Endothelial cell of umbilical vein (primary cell): Measurements from ENCODE around the gene TUBB4A. TPM values are rescaled to one million over a fixed set of nuclear protein-coding genes. Genes with fewer than 3 reads are reported as not detected.

ENCODE experiments used
- BruUV-seq: library from RNA; stranded (reverse); fragments of 400-500 nt; replicated peaks from 2 replicates; lab custom pipeline; 2021; lab: Mats Ljungman, UMichigan
- CTCF ChIA-PET: fragments of 300-600, 350-600 bp; sonication (Branson Sonifier 250); formaldehyde crosslinking; loops from one replicate; lab custom pipeline; 2021; ENCODE audit warnings: antibody characterized with exemption, inconsistent platforms; lab: Charles Lee
- POLR2A ChIA-PET: fragments of 300-600, 350-600 bp; sonication (Branson Sonifier 250); formaldehyde crosslinking; loops from one replicate; lab custom pipeline; 2021; ENCODE audit warnings: antibody characterized with exemption, inconsistent platforms; lab: Charles Lee
- DNase-seq: peaks from one replicate; pipeline ENCODE4 v3.0.0-alpha.2; 2011; ENCODE audit warnings: low read depth, low spot score
- FAIRE-seq: peaks from 2 replicates; lab custom pipeline; 2011; peaks lifted over from hg19 to GRCh38; lab: Jason Lieb, UNC
- H2AFZ ChIP-seq: 2 replicates; pipeline ENCODE4 v1.6.0; 2012; ENCODE audit warnings: low read depth, low read length, control low read depth, inconsistent platforms
- H3K27ac ChIP-seq: 2 replicates; pipeline ENCODE4 v1.5.1; 2011; ENCODE audit warnings: low read depth, mild to moderate bottlenecking, control low read depth, low read length, moderate library complexity; ENCODE audit not compliant: insufficient read depth
- H3K27me3 ChIP-seq, 2 experiments: 2 replicates each; pipeline versions ENCODE4 v1.6.0 to v1.6.1; 2011; ENCODE audit warnings: low read length in 2 of 2, mixed read lengths in 1 of 2; ENCODE audit not compliant: control insufficient read depth in 2 of 2, insufficient read depth in 2 of 2
- H3K36me3 ChIP-seq, 2 experiments: 2 replicates in 1 of 2; 3 replicates in 1 of 2; pipeline ENCODE4 v1.5.1; 2011; ENCODE audit warnings: low read length in 2 of 2, mild to moderate bottlenecking in 1 of 2, moderate library complexity in 1 of 2; ENCODE audit not compliant: control insufficient read depth in 2 of 2, insufficient read depth in 2 of 2; ENCODE audit errors: extremely low read depth in 1 of 2
- H3K4me1 ChIP-seq: 3 replicates; pipeline ENCODE4 v1.5.1; 2011; ENCODE audit warnings: mild to moderate bottlenecking, low read length; ENCODE audit not compliant: control insufficient read depth, insufficient read depth; ENCODE audit errors: extremely low read depth
- H3K4me2 ChIP-seq: 2 replicates; pipeline ENCODE4 v1.6.1; 2011; ENCODE audit warnings: low read length, control low read depth, mixed read lengths; ENCODE audit not compliant: insufficient read depth
- H3K4me3 ChIP-seq, 3 experiments: fragments of 200-600 bp in 1 of 3; sonication (generic), shearing (Covaris generic) in 1 of 3; replicated peaks in 1 of 3; 2 replicates each; pipeline ENCODE4 v1.5.1; 2011 to 2016; ENCODE audit warnings: control low read depth in 3 of 3, low read length in 3 of 3, mild to moderate bottlenecking in 2 of 3, inconsistent platforms in 1 of 3, low read depth in 1 of 3, moderate library complexity in 1 of 3; ENCODE audit not compliant: insufficient read depth in 1 of 3
- H3K79me2 ChIP-seq: 2 replicates; pipeline ENCODE4 v1.6.0; 2012; ENCODE audit warnings: low read length, inconsistent platforms; ENCODE audit not compliant: control insufficient read depth, insufficient read depth
- H3K9ac ChIP-seq: replicated peaks from 2 replicates; pipeline ENCODE3; 2011; ENCODE audit warnings: low read length, control low read depth; ENCODE audit not compliant: insufficient read depth; ENCODE audit errors: extremely low read depth
- H3K9me1 ChIP-seq: replicated peaks from 3 replicates; pipeline ENCODE4 v1.6.0; 2011; ENCODE audit warnings: mild to moderate bottlenecking, low read length; ENCODE audit not compliant: control insufficient read depth, insufficient read depth; ENCODE audit errors: extremely low read depth
- H3K9me3 ChIP-seq: replicated peaks from 2 replicates; pipeline ENCODE4 v1.5.1; 2012; ENCODE audit warnings: low read length, inconsistent platforms; ENCODE audit not compliant: control insufficient read depth, insufficient read depth
- H4K20me1 ChIP-seq: replicated peaks from 2 replicates; pipeline ENCODE3; 2011; ENCODE audit warnings: mild to moderate bottlenecking, low read length; ENCODE audit not compliant: control insufficient read depth, insufficient read depth; ENCODE audit errors: extremely low read depth
- EZH2 ChIP-seq: IDR thresholded peaks from 2 replicates; pipeline ENCODE4 v1.6.1; 2012; ENCODE audit warnings: borderline replicate concordance, low read depth, mild to moderate bottlenecking, moderate library complexity, low read length, inconsistent platforms; ENCODE audit not compliant: severe bottlenecking
- GATA2 ChIP-seq: IDR thresholded peaks from 2 replicates; pipeline ENCODE4 v1.7.0; 2011; ENCODE audit warnings: low read depth, mild to moderate bottlenecking, moderate library complexity, mixed read lengths, low read length; ENCODE audit not compliant: insufficient read length, insufficient read depth
- JUN ChIP-seq: IDR thresholded peaks from 2 replicates; pipeline ENCODE4 v1.6.1; 2011; ENCODE audit warnings: borderline replicate concordance, low read depth; ENCODE audit not compliant: insufficient read length, insufficient read depth
- MYC ChIP-seq: IDR thresholded peaks from one replicate; pipeline ENCODE4 v1.6.1; 2011; ENCODE audit warnings: mild to moderate bottlenecking, low read depth, low read length
- dilution Hi-C: fragments of 300-500 bp; cut with MboI; formaldehyde crosslinking; loops from one replicate; pipeline ENCODE4 v1.15.0; 2019; ENCODE audit warnings: low sequenced_read_pairs; ENCODE audit not compliant: extremely low pct_ligation_motif_present
- intact Hi-C: fragments of 100-400 bp; cut with micrococcal nuclease; formaldehyde crosslinking; loops from one replicate; pipeline ENCODE4 v1.10.0; 2022
- polyA plus RNA-seq, 4 experiments: library from polyadenylated mRNA; depleted of rRNA in 3 of 4; stranded (reverse) in 3 of 4; unstranded in 1 of 4; fragments of >200 nt; gene quantifications; 2 replicates each; pipeline versions ENCODE4 v1.2.1 to v1.2.3, GENCODE V29; 2011 to 2012; ENCODE audit warnings: missing spikeins in 1 of 4
- total RNA-seq: library from RNA; stranded (reverse); gene quantifications from 2 replicates; pipeline ENCODE4 v1.2.3, GENCODE V29; 2021
- TF ChIP-seq, protein P1 (sequence below), 2 donors: IDR thresholded peaks; 1 replicate in 1 of 2; 2 replicates in 1 of 2; pipeline ENCODE4 v1.5.1; 2011; ENCODE audit warnings: low read length in 2 of 2, mild to moderate bottlenecking in 2 of 2, moderate library complexity in 2 of 2, control low read depth in 1 of 2, inconsistent platforms in 1 of 2, low read depth in 1 of 2; ENCODE audit not compliant: insufficient read depth in 1 of 2; ENCODE audit errors: extremely low read depth in 1 of 2

Gene TUBB4A
- total and polyA plus RNA-seq, 2 donors (not counting 3 experiments of a cell fraction or from before 2014, with no cell fraction given), result not detected

DNA sequence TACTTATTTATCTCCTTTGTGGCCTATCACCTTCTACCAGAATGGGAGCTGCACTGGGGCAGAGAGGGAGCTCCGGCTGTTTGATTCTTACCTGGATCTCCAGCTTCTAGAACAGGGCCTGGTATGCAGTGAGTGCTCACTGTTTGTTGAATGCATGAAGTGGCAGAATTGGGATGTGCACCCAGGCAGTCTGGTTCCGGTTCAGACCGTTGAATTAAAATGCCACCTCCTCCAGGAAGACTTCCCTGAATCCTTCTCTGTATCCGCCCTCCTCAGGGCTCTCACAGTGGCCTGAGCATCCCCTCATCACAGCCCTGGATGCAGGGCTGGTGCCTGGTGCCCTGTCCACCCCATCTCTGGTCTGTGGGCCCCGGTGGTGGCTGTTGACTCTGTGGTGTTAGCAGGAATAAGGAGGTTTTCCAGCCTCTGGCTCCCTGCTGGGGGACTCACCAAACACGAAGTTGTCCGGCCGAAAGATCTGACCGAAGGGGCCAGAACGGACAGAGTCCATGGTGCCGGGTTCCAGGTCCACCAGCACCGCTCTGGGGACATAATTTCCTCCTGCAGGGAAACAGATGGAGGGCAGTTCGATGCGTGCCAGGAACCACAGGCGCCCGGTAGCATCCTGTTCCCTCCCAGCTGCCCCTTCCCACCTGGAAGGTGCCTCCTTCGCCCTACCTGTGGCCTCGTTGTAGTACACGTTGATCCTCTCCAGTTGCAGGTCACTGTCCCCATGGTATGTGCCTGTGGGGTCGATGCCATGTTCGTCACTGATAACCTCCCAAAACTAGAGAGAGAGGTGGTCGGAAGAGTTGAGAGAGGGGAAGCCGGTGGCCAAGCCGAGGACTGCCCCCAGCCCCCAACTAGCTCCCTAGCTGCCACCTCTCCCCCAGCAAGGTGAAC lies 1.0 kb downstream of the TUBB4A start:
- TF ChIP-seq MYC (no peak), JUN (no peak), EZH2 (no peak), GATA2 (no peak)
- TF ChIP-seq, protein P1, sequence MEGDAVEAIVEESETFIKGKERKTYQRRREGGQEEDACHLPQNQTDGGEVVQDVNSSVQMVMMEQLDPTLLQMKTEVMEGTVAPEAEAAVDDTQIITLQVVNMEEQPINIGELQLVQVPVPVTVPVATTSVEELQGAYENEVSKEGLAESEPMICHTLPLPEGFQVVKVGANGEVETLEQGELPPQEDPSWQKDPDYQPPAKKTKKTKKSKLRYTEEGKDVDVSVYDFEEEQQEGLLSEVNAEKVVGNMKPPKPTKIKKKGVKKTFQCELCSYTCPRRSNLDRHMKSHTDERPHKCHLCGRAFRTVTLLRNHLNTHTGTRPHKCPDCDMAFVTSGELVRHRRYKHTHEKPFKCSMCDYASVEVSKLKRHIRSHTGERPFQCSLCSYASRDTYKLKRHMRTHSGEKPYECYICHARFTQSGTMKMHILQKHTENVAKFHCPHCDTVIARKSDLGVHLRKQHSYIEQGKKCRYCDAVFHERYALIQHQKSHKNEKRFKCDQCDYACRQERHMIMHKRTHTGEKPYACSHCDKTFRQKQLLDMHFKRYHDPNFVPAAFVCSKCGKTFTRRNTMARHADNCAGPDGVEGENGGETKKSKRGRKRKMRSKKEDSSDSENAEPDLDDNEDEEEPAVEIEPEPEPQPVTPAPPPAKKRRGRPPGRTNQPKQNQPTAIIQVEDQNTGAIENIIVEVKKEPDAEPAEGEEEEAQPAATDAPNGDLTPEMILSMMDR (IDR thresholded peaks at IDR 0.05; ENCODE audit: extremely low read depth in 1 of 2, insufficient read depth in 1 of 2, low read depth in 1 of 2, low read length in 2 of 2), result no peak
- Histone ChIP-seq H3K27me3 (peaks cover 16 to 24% of the 10 kb centered on the region in 2 experiments), H3K9me3 (no peaks in the 10 kb centered on the region), H3K9ac (no peak overlapping the region), H3K79me2 (no peaks in the 10 kb centered on the region), H2AFZ (no peak overlapping the region), H3K4me3 (no peak overlapping the region), H3K27ac (no peak overlapping the region), H3K4me1 (no peaks in the 10 kb centered on the region), H4K20me1 (no peaks in the 10 kb centered on the region), H3K9me1 (no peaks in the 10 kb centered on the region), H3K4me2 (no peak overlapping the region), H3K36me3 (no peaks in the 10 kb centered on the region)
- BruUV-seq, result no TSS peak
- FAIRE-seq, result no peak
- dilution Hi-C loops (no loop called here), intact Hi-C loops (no loop called here)
- DNase-seq, result no peak
- POLR2A ChIA-PET, result no interaction called here
- CTCF ChIA-PET, result interaction anchor here (0.8 to 1.3 kb wide), 2 partner anchors 15 to 102 kb away, joined by 3 to 4 read pairs; no protein-coding TSS in a partner anchor
